Activated CD4-positive, alpha-beta T cell treated with anti-CD3 and anti-CD28 coated beads, Interleukin-2, amount 50 U/mL, for 24 hours (primary cell): ENCODE measurements around the gene OGFR.
A peak's percentile ranks its signal among the peaks of the same experiment; 100 is the strongest.

Source experiments
- DNase-seq, 2 donors: peaks; one replicate each; pipeline ENCODE4 v3.0.0-alpha.2; 2020; ENCODE audit warnings: low read depth in 1 of 2, low spot score in 1 of 2

The OGFR gene

DNA sequence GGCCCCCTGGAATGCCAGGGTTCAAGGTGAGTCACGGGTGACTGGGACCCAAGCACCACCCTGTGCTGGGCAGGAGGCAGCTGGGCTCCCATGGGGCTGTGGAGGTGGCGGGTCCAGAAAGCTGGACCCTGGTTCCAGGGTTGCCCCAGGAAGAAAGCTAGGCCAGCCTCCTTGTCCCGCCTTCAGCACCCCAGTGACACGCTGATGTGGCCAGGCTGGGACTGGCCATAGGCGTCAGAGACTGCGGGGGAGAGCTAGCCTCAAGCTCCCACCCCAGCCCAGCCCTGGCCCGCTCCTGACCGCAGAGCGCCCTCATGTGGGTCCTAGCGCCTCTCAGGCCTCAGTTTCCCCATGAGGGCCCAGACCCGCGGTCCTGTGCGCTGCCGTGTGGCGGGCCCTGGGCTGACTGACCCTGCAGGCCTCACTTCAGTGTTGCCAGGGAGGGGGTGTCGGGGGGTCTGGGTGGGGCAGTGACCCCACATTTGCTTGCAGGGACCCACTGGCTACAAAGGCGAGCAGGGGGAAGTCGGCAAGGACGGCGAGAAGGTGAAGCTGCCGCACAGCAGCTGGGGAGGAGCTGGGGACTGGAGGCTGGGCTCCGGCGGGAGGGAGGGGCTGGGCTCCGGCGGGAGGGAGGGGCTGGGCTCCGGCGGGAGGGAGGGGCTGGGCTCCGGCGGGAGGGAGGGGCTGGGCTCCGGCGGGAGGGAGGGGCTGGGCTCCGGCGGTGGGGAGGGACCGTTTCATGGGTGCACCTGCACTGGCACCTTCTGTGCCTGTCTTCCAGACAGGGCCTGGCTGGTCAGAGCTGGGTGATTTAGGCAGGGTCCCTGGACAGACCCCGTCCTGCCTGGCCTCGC, 20.1 kb downstream of the OGFR start:
- DNase-seq = no peak

DNA sequence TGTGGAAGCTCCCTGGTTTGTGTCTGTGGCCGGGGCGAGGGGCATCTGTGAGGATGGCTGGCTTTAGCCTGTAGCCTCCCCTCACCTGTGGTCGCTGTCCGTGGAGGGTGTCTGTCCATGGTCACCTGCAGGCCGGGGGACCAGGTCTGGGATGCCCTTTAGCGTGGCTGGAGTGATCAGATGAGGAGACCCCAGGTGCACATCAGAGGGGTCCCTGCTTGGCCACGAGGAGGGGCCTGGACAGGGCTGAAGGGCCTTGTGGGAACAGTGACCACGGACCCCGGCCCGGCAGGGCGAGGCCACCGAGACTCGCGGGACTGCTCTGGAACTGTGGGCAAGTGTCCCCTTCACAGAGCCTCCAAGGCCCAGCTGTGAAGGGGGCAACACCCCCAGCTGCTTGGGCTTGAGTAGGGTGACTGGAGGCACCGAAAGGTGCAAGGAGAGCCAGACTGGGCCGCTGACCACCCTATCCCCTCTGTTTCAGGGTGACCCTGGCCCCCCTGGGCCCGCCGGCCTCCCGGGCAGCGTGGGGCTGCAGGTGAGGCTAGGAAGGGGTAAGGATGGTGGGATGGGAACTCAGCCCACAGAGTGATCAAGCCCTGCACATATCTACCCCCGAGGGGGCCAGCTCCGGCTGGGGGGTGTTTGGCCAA, 20.8 kb downstream of the OGFR start:
- DNase-seq = no peak

DNA sequence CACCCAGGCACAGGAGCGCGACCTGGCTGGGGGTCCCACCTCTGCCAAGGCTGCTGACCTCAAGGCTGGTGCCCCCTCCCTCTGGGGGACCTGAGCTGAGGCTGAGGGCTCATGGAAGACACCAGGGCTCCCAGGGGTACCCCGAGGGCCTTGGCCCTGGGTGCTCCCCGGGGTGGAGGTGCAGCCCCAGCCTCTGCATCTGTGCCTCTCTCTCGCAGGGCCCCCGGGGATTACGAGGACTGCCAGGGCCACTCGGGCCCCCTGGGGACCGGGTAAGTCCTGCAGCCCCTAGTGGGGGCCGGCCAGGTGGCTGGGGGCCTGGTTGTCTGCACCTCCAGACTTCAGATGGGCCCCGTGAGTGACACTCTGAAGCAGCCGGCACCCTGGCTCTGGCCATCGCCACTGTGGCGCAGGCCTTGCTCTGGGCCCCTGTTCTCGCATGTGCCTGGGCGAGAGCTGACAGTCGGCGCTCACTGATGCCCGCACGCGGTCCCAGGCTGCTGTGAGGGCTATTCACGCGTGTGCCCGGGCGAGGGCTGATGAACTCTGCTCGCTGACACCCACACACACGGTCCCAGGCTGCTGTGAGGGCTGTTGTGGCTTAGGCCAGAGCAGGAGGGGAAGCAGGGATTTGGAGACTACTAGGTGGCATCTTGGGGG, 21.5 kb downstream of the OGFR start:
- no peak for DNase-seq

DNA sequence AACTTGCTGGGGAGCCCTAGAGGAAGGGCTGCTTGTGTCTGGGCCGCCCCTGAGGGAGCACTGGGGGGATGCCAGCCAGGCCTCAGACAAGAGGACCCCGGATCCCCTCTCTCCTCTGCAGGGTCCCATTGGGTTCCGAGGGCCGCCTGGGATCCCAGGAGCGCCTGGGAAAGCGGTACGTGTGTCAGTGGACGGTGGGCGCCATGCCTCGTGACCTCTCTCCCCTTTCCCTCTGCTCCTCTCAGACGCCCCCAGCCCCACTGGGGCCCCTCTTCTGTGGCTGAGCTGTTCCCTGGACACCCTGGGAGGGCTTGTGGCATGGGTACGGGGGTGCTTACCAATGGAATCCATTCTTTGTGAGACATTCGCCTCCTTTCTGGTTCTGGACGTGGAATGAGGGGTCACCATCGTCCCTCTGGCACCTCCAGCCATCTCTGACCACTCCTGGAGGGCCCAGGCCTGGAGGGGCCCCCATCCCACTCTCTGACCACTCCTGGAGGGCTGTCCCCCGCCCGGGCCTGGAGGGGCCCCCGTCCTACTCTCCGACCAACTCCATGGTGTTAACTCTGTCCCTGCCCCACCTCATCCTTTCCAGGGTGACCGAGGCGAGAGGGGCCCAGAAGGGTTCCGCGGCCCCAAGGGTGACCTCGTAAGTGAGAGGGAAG, 22.1 kb downstream of the OGFR start:
- no peak for DNase-seq

DNA sequence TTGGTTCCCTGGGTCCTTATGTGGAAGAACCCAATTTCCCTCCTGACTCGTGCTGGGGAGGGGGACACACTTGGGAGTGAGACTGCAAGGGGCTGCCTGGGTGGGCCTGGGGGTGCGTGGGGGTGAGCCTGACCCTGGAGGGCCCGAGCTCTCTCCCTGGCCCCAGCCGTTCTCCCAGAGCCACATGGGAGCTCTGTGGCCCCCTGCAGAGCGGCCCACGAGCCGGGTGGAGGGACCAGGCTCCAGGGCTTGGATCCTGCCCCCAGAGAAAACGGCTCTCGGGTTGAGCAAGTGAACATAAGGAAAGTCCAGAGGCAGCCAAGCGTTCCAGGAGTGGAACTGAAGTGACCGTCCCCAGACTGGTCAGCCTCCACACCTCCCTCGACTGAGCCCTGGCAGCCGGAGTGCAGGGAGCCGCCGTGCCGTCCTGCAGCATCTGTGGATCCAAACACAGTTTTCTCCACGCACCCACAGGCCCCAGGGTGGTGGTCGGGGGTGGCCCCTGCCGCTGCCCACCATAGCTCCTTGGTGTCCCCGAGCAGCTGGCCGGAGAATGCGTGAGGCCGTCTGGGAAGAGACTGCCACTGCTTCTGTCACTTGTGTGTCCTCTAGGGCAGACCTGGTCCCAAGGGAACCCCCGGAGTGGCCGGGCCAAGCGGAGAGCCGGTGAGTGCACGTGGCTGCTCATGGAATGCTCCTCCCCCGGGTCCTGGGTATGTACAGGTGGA, 22.8 kb downstream of the OGFR start:
- no peak for DNase-seq

DNA sequence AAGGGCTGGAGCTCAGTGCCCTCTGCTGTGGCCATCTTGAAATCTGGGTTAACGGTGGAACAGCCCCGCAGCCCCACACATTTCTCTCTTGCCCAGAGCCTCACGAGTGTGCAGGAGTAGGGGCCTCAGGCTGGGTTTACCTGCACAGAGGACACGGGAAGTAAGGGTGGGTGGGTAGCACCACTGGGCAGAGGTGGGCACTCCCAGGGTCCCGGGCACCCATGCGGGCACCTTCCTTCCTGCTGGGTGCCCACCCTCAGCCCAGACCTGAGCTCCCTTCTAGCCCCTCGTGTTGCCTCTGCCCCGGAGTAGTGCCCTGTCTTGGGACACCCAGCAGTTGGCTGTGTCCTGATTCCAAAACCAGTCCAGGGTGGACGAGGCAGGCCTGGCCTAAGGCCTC, 23.4 kb downstream of the OGFR start:
- DNase-seq = no peak

DNA sequence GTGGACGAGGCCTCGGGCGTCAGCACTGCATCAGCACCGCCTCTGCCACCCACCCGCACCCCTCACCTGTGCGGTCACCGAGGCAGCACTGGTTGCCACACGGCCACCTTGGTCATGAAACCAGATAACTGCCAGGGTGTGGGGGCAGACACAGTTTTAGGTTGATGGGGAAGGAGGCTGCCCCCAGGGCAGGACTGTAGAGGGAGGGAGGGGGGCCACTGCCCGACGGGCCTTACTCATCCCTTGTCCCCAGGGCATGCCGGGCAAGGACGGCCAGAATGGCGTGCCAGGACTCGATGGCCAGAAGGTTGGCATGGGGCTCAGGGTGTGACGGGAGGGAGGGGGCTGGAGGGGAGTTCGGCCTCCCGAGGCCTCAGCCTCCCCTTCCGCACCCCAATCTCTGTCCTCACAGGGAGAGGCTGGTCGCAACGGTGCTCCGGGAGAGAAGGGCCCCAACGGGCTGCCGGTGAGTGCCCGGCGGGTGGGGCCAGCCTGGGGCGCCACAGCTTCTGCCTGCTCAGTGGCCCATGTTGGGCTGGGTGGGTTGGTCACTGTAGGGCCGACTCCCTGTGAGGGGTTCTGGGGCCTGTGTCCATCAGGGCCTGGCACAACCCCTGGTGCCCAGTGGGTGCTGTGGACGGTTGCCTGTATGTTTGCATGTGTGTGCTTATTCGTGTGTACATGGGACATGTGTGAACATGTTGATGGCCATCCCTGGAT, 24.0 kb downstream of the OGFR start:
- DNase-seq = no peak

DNA sequence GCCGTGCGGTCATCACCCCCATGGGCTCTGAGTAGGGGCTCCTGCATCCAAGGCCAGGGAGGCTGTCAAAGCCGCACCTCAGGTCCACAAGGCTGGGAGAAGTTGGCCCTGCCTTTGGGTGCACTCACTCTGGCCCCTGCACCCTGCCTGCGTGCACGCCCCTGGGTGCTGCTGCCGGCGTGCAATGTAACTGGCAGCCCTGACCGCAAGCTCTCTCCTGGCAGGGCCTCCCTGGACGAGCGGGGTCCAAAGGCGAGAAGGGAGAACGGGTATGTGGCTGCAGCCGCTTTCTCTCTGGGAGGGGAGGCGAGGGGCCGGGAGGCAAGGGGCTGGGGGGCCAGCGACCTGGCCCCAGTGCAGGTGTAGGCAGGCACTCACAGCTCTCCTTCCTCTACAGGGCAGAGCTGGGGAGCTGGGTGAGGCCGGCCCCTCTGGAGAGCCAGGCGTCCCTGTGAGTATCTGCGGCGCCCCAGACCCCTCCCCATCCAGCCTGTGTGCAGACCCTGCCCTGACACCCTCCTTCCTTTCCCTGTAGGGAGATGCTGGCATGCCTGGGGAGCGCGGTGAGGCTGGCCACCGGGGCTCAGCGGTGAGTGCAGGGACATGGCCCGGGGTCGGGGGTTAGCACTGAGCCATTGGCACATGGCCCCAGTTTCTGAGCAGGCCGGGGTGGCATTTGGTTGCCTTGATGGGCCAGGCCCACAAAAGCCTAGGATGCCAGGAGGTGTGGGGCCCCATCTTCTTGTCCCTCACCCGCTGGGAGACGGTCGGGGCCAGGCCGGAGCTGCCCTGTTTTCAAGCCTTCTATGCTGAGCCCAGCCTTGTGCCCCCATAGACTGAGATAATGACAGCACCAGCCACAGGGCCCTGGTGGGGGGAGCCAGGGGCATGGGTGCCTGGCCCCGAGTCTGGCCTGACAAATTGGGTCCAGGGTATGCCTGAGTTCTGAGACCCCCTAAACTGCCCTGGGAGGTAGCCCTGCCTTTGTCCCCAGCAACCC, 24.9 kb downstream of the OGFR start:
- no peak for DNase-seq

DNA sequence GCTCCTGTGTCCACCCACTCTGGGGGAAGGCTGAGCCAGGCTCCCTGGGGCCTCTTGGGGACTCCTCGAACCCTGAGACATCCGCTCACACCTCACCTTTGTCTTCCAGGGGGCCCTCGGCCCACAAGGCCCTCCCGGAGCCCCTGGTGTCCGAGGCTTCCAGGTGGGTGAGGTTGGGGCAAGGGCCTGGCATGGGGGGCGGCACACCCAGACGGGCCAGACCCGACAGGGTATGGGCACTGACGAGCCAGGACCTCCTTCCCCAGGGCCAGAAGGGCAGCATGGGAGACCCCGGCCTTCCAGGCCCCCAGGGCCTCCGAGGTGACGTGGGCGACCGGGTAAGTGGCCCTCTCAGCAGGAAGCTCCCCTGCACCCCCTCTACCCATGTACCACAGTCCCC, 25.6 kb downstream of the OGFR start:
- no peak for DNase-seq

DNA sequence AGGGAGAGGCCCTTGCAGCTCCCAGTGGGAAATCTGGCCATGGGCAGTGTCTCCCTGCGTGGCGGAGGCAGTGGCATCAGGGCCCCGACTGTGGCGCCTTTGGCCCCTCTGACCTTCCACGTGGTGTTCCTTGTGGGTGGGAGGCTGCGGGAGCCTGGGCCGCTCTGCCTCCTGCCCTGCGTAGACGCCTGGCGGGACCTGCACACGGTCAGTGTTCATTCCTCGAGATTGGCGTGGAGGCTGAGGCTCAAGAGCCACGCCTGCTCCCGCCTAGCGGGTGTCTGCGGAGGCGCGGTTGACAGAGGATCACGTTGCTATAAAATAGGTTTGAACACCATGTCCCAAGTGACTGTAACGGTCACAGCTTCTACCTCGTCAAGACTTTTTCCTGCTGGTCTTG, 26.2 kb downstream of the OGFR start:
- DNase-seq = no peak

DNA sequence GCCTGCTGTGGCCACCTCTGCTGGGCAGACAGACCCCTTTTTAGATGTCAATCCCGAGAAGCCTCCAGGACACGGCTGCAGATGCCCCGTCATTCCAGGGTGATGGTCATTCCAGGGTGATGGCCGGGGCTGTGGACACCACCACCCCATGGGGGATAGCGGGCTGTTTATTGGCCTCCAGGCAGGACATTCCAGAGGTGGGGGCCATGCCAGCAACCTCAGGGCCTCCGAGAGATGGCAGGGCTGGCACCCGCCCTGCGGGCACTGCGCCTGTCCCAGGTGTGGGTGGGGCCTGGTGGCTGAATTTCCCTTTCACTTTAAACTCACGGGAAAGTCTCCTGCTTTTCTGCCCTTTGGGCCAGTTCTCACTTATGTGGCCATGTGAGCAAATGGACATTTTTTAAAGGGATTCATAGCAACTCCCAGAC, 26.7 kb downstream of the OGFR start:
- DNase-seq = no peak

DNA sequence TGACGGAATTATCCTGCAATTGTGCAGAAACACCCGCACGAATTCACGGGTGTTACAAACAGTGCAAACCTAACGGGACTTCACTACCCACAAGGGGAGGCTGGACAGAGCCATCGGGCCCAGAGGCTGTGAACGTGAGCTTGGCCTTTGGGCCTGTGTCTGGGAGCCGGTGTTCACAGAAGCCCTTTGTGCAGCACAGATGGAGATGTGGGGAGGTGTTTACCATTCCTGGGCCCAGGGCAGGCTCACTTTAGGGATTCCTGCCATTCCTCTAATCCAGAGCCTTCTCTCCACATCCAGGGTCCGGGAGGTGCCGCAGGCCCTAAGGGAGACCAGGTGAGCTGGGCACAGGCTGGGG, 27.2 kb downstream of the OGFR start:
- no peak for DNase-seq

DNA sequence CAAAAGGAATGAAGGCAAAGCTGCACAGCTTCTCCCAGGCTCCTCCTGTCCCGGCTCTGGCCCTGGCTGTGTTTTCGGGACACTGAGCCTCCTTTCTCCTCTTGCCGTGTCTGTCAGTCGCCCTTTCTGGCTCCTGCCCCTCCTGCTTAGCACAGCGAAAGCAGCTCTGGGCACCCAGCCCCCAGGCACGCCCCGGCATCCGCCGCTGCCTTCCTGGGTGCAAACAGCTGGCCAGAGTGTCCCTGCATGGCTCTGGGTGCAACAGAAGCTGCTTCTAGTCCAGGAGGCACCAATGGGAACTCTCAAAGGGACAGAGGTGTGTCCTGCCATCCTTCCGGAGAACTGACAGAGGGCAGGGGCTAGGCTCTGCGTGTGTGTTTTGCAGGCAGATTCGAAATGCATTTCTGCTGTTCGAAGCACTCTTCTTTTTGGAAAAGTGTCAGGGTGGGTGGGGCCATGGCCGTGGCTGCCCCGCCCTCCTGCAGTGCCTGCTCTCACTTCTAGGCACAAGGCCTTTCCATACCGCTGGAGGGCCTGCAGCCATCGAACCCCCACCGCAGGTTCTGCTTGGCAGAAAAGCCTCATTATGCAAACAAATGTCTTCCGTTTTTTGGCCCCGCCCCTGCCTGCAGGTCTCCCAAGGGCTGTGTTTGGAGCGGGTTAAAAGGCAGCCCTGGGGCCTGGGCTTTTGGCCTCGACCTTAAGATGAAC, 27.7 kb downstream of the OGFR start:
- DNase-seq = peak in 1 of 2 donors; percentile 15

DNA sequence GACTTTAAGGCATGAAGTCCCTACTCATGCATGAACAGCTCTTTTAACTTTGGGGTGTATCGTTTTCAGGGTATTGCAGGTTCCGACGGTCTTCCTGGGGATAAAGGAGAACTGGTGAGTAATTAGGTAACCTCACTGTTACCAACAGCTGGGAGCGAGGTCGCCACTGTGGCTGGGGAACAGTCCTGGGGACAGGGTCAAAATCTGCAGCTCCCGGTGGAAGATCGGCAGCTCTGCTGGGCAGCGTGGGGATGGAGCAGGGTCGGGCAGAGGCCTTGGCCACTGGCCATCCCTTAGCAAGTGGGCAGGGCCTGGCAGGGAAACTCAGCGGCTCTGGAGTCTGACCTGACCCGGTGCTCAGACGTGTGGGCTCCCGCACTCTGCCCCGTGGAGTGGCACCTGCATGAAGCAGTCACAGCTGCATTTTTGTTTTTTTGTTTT, 28.3 kb downstream of the OGFR start:
- no peak for DNase-seq

DNA sequence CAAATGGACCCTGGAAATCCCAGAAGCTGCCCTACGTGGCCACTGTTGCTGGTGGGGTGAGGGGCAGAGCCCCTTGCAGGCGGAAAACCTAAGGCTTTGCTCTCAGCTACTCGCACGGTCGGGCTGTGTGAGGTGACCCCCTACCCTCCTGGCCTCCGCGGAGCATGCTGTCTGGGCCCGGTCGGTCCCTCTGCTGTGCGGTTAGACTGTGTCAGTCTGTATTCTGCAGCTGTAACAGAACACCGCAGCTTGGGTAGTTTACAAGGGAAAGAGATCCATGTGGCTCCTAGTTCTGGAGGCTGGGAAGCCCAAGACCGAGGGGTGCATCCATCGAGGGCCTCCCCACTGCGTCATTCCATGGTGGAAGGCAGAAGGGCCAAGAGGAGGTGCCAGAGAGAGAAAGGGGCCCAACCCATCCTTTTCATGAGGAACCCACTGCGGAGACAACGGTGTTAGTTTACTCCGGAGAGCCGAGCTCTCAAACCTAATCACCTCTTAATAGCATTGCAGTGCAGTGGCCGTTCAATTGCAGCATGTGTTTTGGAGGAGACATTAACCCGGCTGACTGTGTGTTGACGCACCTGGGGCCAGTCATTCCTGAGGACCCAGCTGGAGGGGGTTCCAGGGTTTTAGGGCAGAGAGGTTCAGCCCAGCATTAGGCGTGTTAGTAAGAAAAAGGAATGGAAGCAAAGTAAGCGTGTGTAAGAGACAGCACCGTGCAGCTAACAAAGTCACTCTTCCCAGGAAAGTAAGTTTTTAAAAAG, 30.5 kb downstream of the OGFR start:
- DNase-seq = no peak

DNA sequence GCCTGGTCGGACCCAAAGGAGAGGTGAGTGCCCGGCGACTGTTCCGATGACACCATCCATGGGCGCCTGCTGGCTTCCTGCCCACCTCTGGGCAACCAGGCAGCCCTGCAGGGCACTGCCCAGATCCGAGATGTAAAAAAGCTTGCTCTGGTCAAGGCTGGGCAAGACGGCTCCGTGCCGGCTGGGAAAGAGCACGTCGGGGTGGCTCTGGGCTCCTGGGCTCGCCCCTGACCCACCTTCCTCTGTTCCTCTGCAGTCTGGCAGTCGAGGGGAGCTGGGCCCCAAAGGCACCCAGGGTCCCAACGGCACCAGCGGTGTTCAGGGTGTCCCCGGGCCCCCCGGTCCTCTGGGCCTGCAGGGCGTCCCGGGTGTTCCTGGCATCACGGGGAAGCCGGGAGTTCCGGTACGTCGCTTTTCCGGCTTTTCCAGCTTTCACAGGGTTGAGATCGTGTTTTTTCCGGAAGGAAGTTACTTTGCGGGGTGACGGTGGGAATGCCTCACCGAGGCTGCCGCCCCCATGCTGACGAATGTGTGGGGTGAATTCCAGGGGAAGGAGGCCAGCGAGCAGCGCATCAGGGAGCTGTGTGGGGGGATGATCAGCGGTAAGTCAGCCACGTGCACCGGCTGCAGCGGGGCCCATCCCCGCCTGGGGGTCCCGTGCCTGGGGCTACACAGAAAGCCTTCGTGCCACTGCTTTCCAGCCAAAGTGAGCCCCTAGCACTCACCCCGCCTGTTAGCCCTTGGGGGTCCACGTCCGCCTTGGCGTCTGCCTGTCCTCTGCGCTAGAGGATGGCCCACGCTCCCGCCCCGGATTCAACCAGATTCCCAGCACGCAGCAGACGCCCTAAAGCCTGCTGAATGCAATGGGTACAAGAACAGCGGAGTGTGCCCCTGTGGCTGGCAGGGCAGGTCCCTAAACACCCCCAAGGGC, 31.6 kb downstream of the OGFR start:
- DNase-seq = no peak
